Measurements from ENCODE around the gene COL24A1.

DNA sequence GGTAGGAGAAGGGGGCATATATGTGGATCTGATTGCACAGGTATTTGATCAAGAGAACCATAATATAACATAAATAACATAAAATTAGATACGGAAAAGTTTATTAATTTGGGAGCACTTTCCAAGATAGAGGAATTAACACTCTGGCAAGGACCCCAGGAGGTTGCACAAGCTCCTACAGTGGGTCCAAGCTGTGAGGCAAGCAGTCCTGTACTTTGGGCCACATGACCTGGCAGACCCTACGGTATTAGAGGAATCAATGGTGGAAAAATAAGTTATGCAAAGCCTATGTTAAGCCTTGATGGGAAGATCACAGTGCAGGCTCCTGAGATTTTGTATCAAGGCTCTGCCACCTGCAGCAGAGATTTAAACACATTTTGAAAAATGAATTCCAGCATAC lies 220.1 kb downstream of the COL24A1 start:
- TF ChIP-seq EZH2phosphoT487 (IDR thresholded peaks at IDR 0.05; ENCODE audit: borderline replicate concordance, low read length) = no peak
- TF ChIP-seq, protein P1, sequence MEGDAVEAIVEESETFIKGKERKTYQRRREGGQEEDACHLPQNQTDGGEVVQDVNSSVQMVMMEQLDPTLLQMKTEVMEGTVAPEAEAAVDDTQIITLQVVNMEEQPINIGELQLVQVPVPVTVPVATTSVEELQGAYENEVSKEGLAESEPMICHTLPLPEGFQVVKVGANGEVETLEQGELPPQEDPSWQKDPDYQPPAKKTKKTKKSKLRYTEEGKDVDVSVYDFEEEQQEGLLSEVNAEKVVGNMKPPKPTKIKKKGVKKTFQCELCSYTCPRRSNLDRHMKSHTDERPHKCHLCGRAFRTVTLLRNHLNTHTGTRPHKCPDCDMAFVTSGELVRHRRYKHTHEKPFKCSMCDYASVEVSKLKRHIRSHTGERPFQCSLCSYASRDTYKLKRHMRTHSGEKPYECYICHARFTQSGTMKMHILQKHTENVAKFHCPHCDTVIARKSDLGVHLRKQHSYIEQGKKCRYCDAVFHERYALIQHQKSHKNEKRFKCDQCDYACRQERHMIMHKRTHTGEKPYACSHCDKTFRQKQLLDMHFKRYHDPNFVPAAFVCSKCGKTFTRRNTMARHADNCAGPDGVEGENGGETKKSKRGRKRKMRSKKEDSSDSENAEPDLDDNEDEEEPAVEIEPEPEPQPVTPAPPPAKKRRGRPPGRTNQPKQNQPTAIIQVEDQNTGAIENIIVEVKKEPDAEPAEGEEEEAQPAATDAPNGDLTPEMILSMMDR (IDR thresholded peaks at IDR 0.05; ENCODE audit: low read depth, low read length, poor library complexity, severe bottlenecking) = no peak

Measured in DOHH2 (cell line).